Hepatocyte (in vitro differentiated cells): Measurements from ENCODE around the gene CORO1C. TPM values are rescaled to one million over a fixed set of nuclear protein-coding genes. Genes with fewer than 3 reads are reported as not detected.

ENCODE experiments used
- DNase-seq: peaks from one replicate; pipeline ENCODE4 v3.0.0-alpha.2; 2016; ENCODE audit warnings: low spot score
- H2AFZ ChIP-seq: fragments of 200-600 bp; sonication (generic); 2 replicates; pipeline ENCODE4 v1.6.0; 2016; ENCODE audit warnings: antibody characterized with exemption, mild to moderate bottlenecking
- H3K27ac ChIP-seq: fragments of 200-600 bp; sonication (generic); 2 replicates; pipeline ENCODE4 v1.5.1; 2016; ENCODE audit warnings: mild to moderate bottlenecking
- H3K27me3 ChIP-seq: fragments of 200-600 bp; sonication (generic); 2 replicates; pipeline ENCODE4 v1.6.1; 2016
- H3K36me3 ChIP-seq: fragments of 200-600 bp; sonication (generic); replicated peaks from 2 replicates; pipeline ENCODE4 v1.5.1; 2016; ENCODE audit warnings: low read depth; ENCODE audit not compliant: insufficient read depth
- H3K4me1 ChIP-seq: fragments of 200-600 bp; sonication (generic); 2 replicates; pipeline ENCODE4 v1.5.1; 2016; ENCODE audit warnings: mild to moderate bottlenecking, moderate library complexity; ENCODE audit not compliant: insufficient read depth
- H3K4me2 ChIP-seq: fragments of 200-600 bp; sonication (generic); 2 replicates; pipeline ENCODE4 v1.6.0; 2016
- H3K4me3 ChIP-seq: fragments of 200-600 bp; sonication (generic); 2 replicates; pipeline ENCODE4 v1.5.1; 2016; ENCODE audit warnings: mild to moderate bottlenecking
- H3K79me2 ChIP-seq: fragments of 200-600 bp; sonication (generic); 2 replicates; pipeline ENCODE4 v1.6.0; 2017; ENCODE audit warnings: mild to moderate bottlenecking
- H3K9me2 ChIP-seq: fragments of 200-600 bp; sonication (generic); replicated peaks from 2 replicates; pipeline ENCODE4 v1.6.0; 2017; ENCODE audit warnings: mild to moderate bottlenecking; ENCODE audit not compliant: insufficient read depth
- H3K9me3 ChIP-seq: fragments of 200-600 bp; sonication (generic); 2 replicates; pipeline ENCODE4 v1.5.1; 2016; ENCODE audit warnings: low read depth, mild to moderate bottlenecking
- H4K20me1 ChIP-seq: fragments of 200-600 bp; sonication (generic); 2 replicates; pipeline ENCODE4 v1.6.0; 2016; ENCODE audit warnings: mild to moderate bottlenecking; ENCODE audit not compliant: insufficient read depth, poor library complexity, severe bottlenecking
- CTCF ChIP-seq: fragments of 200-600 bp; sonication (generic); IDR thresholded peaks from 2 replicates; pipeline ENCODE4 v1.5.1; 2016; ENCODE audit warnings: antibody characterized with exemption, mild to moderate bottlenecking; ENCODE audit not compliant: poor library complexity
- EZH2 ChIP-seq: fragments of 200-600 bp; sonication (generic); IDR thresholded peaks from 2 replicates; pipeline ENCODE4 v1.6.1; 2016; ENCODE audit warnings: antibody characterized with exemption, mild to moderate bottlenecking, borderline replicate concordance
- EZH2phosphoT487 ChIP-seq: fragments of 200-600 bp; sonication (generic); IDR thresholded peaks from one replicate; pipeline ENCODE4 v1.6.1; 2018; ENCODE audit warnings: antibody characterized with exemption, mild to moderate bottlenecking, low read depth, moderate library complexity; ENCODE audit not compliant: unreplicated experiment, severe bottlenecking
- WGBS: methylation state at CpG from one replicate; pipeline ENCODE4 v1.1.6; 2016; ENCODE audit warnings: low lambda C conversion rate; ENCODE audit errors: missing lambda C conversion rate; 5-methylcytosine and 5-hydroxymethylcytosine counted together
- polyA plus RNA-seq: library from polyadenylated mRNA; unstranded; fragments of >200 nt; fragmentation: Nextera tagmentation; extraction: Ambion mirVana; gene quantifications from 2 replicates; pipeline ENCODE4 v1.2.1, GENCODE V29; 2016
- total RNA-seq: library from RNA; depleted of rRNA; stranded (reverse); fragments of >200 nt; gene quantifications from 2 replicates; pipeline ENCODE4 v1.2.3, GENCODE V29; 2014

Gene CORO1C
- total and polyA plus RNA-seq, 2 experiments from 2014 or later: 110 to 137 TPM

- no peaks in the 10 kb centered on the region for H3K4me1 ChIP-seq
- no peaks in the 10 kb centered on the region for H3K36me3 ChIP-seq
- H3K4me3 ChIP-seq: no peak overlapping the region
- no peak for DNase-seq
- H3K79me2 ChIP-seq: no peaks in the 10 kb centered on the region
- no peaks in the 10 kb centered on the region for H3K9me3 ChIP-seq
- TF ChIP-seq CTCF: no peak
- TF ChIP-seq EZH2: no peak
- no peak for TF ChIP-seq EZH2phosphoT487
- no peaks in the 10 kb centered on the region for H3K27me3 ChIP-seq
- 97% methylated on average over 7 of the region's 7 CpGs for WGBS
- H3K27ac ChIP-seq: no peak overlapping the region
- H2AFZ ChIP-seq: no peak overlapping the region
- no peaks in the 10 kb centered on the region for H4K20me1 ChIP-seq
- no peaks in the 10 kb centered on the region for H3K9me2 ChIP-seq
- no peak overlapping the region for H3K4me2 ChIP-seq
Observed at GRCh38 chr12:108644811-108645120, 86.6 kb downstream of the CORO1C start.

- H3K9me3 ChIP-seq: no peaks in the 10 kb centered on the region
Observed at GRCh38 chr12:108643941-108644810, 87.1 kb downstream of the CORO1C start.

DNA sequence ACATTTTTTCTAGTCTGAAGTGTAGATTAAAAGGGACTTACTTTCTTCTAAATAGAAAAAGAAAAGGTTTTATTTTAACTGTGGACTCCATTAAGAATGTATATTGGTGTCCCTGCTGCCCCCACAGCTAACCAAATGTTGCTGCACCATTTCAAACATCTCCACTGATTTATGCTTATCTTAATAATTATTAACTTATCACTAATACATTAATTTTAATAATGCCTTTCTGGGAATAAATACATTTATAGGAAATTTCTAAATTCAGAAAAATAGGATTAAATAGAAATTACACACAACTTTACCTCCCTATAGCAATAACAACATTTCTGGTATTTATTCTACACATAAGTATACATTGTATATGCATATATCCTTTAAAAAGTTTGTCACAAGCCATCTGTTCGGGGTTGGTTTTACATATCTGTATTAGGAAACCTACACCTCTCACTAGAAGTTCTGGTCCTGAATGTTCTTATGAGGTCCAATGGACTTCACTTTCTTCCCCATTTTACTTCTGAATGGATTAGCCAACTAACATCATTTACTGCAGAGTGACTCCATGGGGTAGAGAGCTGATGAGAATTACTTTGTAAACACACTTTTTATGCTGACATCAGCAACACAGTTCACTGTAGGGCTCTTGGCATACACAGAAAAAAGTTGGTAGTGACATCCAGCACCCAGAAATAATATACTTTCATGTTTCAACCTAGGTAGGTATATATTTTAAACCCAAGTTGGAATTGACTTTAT, 88.2 kb downstream of the CORO1C start:
- Histone ChIP-seq H3K9me3 (no peaks in the 10 kb centered on the region), H3K27ac (no peak overlapping the region), H2AFZ (no peak overlapping the region), H3K4me3 (no peak overlapping the region), H3K27me3 (no peaks in the 10 kb centered on the region), H3K9me2 (no peaks in the 10 kb centered on the region), H3K4me1 (peaks cover under 1% of the 10 kb centered on the region), H3K36me3 (no peaks in the 10 kb centered on the region), H3K79me2 (no peaks in the 10 kb centered on the region), H3K4me2 (no peak overlapping the region), H4K20me1 (no peaks in the 10 kb centered on the region)
- no peak for DNase-seq
- WGBS: 92% methylated on average over 1 of the region's 1 CpG
- no peak for TF ChIP-seq CTCF
- no peak for TF ChIP-seq EZH2phosphoT487
- no peak for TF ChIP-seq EZH2

More at GRCh38 chr12:108643941-108644810, 87.1 kb downstream of the CORO1C start:
- Histone ChIP-seq H3K4me3 (no peak overlapping the region), H3K4me2 (no peak overlapping the region), H3K4me1 (no peaks in the 10 kb centered on the region), H3K36me3 (no peaks in the 10 kb centered on the region), H3K27ac (no peak overlapping the region), H3K79me2 (no peaks in the 10 kb centered on the region), H3K9me2 (no peaks in the 10 kb centered on the region), H2AFZ (no peak overlapping the region), H4K20me1 (no peaks in the 10 kb centered on the region), H3K27me3 (no peaks in the 10 kb centered on the region)
- DNase-seq: no peak
- TF ChIP-seq EZH2: no peak
- TF ChIP-seq CTCF: no peak
- TF ChIP-seq EZH2phosphoT487: no peak
- WGBS: 86% methylated on average over 18 of the region's 18 CpGs
